Measurements from ENCODE around the gene WNT3A. TPM values are rescaled to one million over a fixed set of nuclear protein-coding genes. Genes with fewer than 3 reads are reported as not detected.

Gene WNT3A
- total and polyA plus RNA-seq, 2 of the 4 experiments (the other 2 are of a cell fraction) = not detected

GRCh38 chr1:228064741-228065542, 58.1 kb downstream of the WNT3A start:
- Histone ChIP-seq H4K20me1 (ENCODE audit: insufficient read depth, low read length) (no peaks in the 10 kb centered on the region), H2BK20ac (ENCODE audit: low read depth, low read length) (no peak overlapping the region), H2BK5ac (ENCODE audit: low read depth, low read length, poor library complexity, severe bottlenecking) (no peak overlapping the region), H3K14ac (replicated peaks; ENCODE audit: low read depth, low read length) (no peak overlapping the region), H3K4me1 (ENCODE audit: control insufficient read depth, insufficient read depth, low read length) (peaks cover 2% of the 10 kb centered on the region; the same call in 1 of the 2 replicates), H3K36me3 (ENCODE audit: control insufficient read depth, insufficient read depth, low read length) (no peaks in the 10 kb centered on the region), H4K5ac (ENCODE audit: low read depth, low read length) (no peak overlapping the region), H3K9me3 (ENCODE audit: control insufficient read depth, insufficient read depth, low read length) (peaks cover under 1% of the 10 kb centered on the region; the same call in 1 of the 2 replicates), H2BK15ac (ENCODE audit: low read depth, low read length) (no peak overlapping the region), H3K4me2 (ENCODE audit: low read depth, low read length) (no peak overlapping the region), H3K79me1 (ENCODE audit: low read depth in 1 of 2, low read length in 2 of 2) (no peaks in the 10 kb centered on the region), H3K9ac (ENCODE audit: low read depth, low read length) (no peak overlapping the region), H3K56ac (ENCODE audit: extremely low read depth, insufficient read depth, low read length) (no peak overlapping the region), H2AFZ (replicated peaks; ENCODE audit: low read length, poor library complexity) (peak overlapping the region; percentile 51), H3K4me3 (ENCODE audit: insufficient read depth, low read depth, low read length) (no peak overlapping the region), H2AK9ac (replicated peaks; ENCODE audit: low read depth, low read length, poor library complexity) (no peak overlapping the region), H3K18ac (ENCODE audit: low read depth, low read length) (no peak overlapping the region), H2BK120ac (ENCODE audit: low read depth, low read length) (no peak overlapping the region), H3K27ac (ENCODE audit: insufficient read depth, low read length) (no peak overlapping the region), H2AK5ac (ENCODE audit: low read depth, low read length) (no peak overlapping the region), H4K8ac (ENCODE audit: low read depth in 2 of 2, low read length in 2 of 2) (no peak overlapping the region), H3K9me1 (ENCODE audit: insufficient read depth, low read length) (no peaks in the 10 kb centered on the region), H4K91ac (ENCODE audit: insufficient read depth, low read depth, low read length) (no peak overlapping the region), H3K23ac (ENCODE audit: low read depth, low read length) (no peak overlapping the region), H3K4ac (ENCODE audit: low read depth, low read length) (no peak overlapping the region), H3K27me3 (ENCODE audit: control insufficient read depth, insufficient read depth, low read length) (peaks cover 50% of the 10 kb centered on the region)
- POLR2A ChIA-PET (ENCODE audit: unreplicated experiment) = no interaction called here
- TF ChIP-seq NFE2L2 (IDR thresholded peaks at IDR 0.05; ENCODE audit: low read depth, low read length) (no peak), RFX5 (IDR thresholded peaks at IDR 0.05; ENCODE audit: low read depth, low read length) (no peak), RCOR1 (IDR thresholded peaks at IDR 0.05; ENCODE audit: insufficient replicate concordance, low read length) (no peak), MXI1 (IDR thresholded peaks at IDR 0.05; ENCODE audit: borderline replicate concordance, low read depth, low read length) (no peak), RAD21 (IDR thresholded peaks at IDR 0.05; ENCODE audit: low read length) (no peak), SMC3 (IDR thresholded peaks at IDR 0.05; ENCODE audit: low read depth, low read length) (no peak), CHD1 (IDR thresholded peaks at IDR 0.05; ENCODE audit: low read depth, low read length) (no peak), CEBPB (IDR thresholded peaks at IDR 0.05; ENCODE audit: low read depth, low read length) (no peak), MAZ (IDR thresholded peaks at IDR 0.05; ENCODE audit: borderline replicate concordance, low read depth, low read length) (no peak), CTCF (conservative IDR thresholded peaks at IDR 0.05; ENCODE audit: low read depth, low read length) (no peak), BHLHE40 (IDR thresholded peaks at IDR 0.05; ENCODE audit: low read depth, low read length) (no peak), FOS (IDR thresholded peaks at IDR 0.05; ENCODE audit: low read depth, low read length) (no peak), USF2 (IDR thresholded peaks at IDR 0.05; ENCODE audit: low read depth, low read length) (no peak), POLR2A (IDR thresholded peaks at IDR 0.05; ENCODE audit: low read depth, low read length) (no peak), MAFK (IDR thresholded peaks at IDR 0.05; ENCODE audit: low read depth, low read length) (no peak)
- TF ChIP-seq, protein P1, sequence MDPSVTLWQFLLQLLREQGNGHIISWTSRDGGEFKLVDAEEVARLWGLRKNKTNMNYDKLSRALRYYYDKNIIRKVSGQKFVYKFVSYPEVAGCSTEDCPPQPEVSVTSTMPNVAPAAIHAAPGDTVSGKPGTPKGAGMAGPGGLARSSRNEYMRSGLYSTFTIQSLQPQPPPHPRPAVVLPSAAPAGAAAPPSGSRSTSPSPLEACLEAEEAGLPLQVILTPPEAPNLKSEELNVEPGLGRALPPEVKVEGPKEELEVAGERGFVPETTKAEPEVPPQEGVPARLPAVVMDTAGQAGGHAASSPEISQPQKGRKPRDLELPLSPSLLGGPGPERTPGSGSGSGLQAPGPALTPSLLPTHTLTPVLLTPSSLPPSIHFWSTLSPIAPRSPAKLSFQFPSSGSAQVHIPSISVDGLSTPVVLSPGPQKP (IDR thresholded peaks at IDR 0.05; ENCODE audit: borderline replicate concordance, low read depth, low read length) = no peak
- ATAC-seq (ENCODE audit: low read depth) (no peak), DNase-seq (no peak)
- intact Hi-C loops (cut with micrococcal nuclease) (no loop called here), in situ Hi-C loops (cut with MboI; ENCODE audit: low sequenced_read_pairs) (no loop called here), dilution Hi-C loops (cut with HindIII; ENCODE audit: low sequenced_read_pairs, unreplicated experiment) (no loop called here)
- CTCF ChIA-PET = no interaction called here
- no CpG with 5 or more reads among the region's 15 CpGs for WGBS, 2 experiments (ENCODE audit: extremely low coverage in 2 of 2, insufficient read length in 1 of 2)
- BruUV-seq (replicated peaks) = no TSS peak
